Fibroblast of lung (primary cell): ENCODE measurements around the gene CLDN8. TPM values are rescaled to one million over a fixed set of nuclear protein-coding genes. Genes with fewer than 3 reads are reported as not detected.

Source experiments
- DNase-seq, 2 donors: peaks; one replicate each; pipeline versions ENCODE4 v3.0.0 to v3.0.0-alpha.2; 2010; ENCODE audit warnings: low read depth in 2 of 2
- H2AFZ ChIP-seq: 2 replicates; pipeline ENCODE4 v1.5.1; 2012; ENCODE audit warnings: low read length, control low read depth, inconsistent platforms
- H3K27ac ChIP-seq: 2 replicates; pipeline ENCODE4 v1.5.1; 2011; ENCODE audit warnings: low read length, control low read depth; ENCODE audit not compliant: insufficient read depth
- H3K27me3 ChIP-seq: 2 replicates; pipeline ENCODE4 v1.5.1; 2011; ENCODE audit warnings: mild to moderate bottlenecking, low read length; ENCODE audit not compliant: control insufficient read depth, insufficient read depth
- H3K36me3 ChIP-seq: 2 replicates; pipeline ENCODE4 v1.5.1; 2011; ENCODE audit warnings: low read length; ENCODE audit not compliant: control insufficient read depth, insufficient read depth
- H3K4me1 ChIP-seq: 2 replicates; pipeline ENCODE4 v1.5.1; 2011; ENCODE audit warnings: low read length; ENCODE audit not compliant: control insufficient read depth, insufficient read depth; ENCODE audit errors: extremely low read depth
- H3K4me2 ChIP-seq: 2 replicates; pipeline ENCODE4 v1.5.1; 2011; ENCODE audit warnings: low read length, control low read depth; ENCODE audit not compliant: insufficient read depth; ENCODE audit errors: extremely low read depth
- H3K4me3 ChIP-seq, 4 experiments: fragments of 200-600 bp in 1 of 4; sonication (generic) in 1 of 4; replicated peaks in 1 of 4; 2 replicates each; pipeline ENCODE4 v1.5.1; 2011 to 2016; ENCODE audit warnings: low read length in 4 of 4, low read depth in 3 of 4, mild to moderate bottlenecking in 3 of 4, control low read depth in 2 of 4, inconsistent platforms in 1 of 4, mixed read lengths in 1 of 4; ENCODE audit not compliant: insufficient read depth in 1 of 4; ENCODE audit errors: control extremely low read depth in 1 of 4
- H3K79me2 ChIP-seq: 2 replicates; pipeline ENCODE4 v1.5.1; 2012; ENCODE audit warnings: mild to moderate bottlenecking, low read length, inconsistent platforms; ENCODE audit not compliant: control insufficient read depth, insufficient read depth
- H3K9ac ChIP-seq: 2 replicates; pipeline ENCODE4 v1.5.1; 2011; ENCODE audit warnings: mild to moderate bottlenecking, low read length, control low read depth; ENCODE audit not compliant: insufficient read depth
- H3K9me3 ChIP-seq: 2 replicates; pipeline ENCODE4 v1.5.1; 2012; ENCODE audit warnings: low read depth, low read length; ENCODE audit not compliant: control insufficient read depth, insufficient read depth
- H4K20me1 ChIP-seq: 2 replicates; pipeline ENCODE4 v1.5.1; 2011; ENCODE audit warnings: low read length; ENCODE audit not compliant: control insufficient read depth, insufficient read depth; ENCODE audit errors: extremely low read depth
- CTCF ChIP-seq, 2 donors: IDR thresholded peaks in 1 of 2; conservative IDR thresholded peaks in 1 of 2; 1 replicate in 1 of 2; 2 replicates in 1 of 2; pipeline ENCODE4 v1.5.1; 2011 to 2012; ENCODE audit warnings: low read length in 2 of 2, control low read depth in 1 of 2, inconsistent platforms in 1 of 2, low read depth in 1 of 2, mild to moderate bottlenecking in 1 of 2
- EZH2 ChIP-seq: IDR thresholded peaks from 2 replicates; pipeline ENCODE4 v1.5.1; 2012; ENCODE audit warnings: low read length, control low read depth, mild to moderate bottlenecking; ENCODE audit errors: missing control alignments
- polyA plus RNA-seq, 2 donors: library from polyadenylated mRNA; depleted of rRNA in 1 of 2; stranded (reverse) in 1 of 2; unstranded in 1 of 2; fragments of >200 nt; gene quantifications; 2 replicates each; pipeline ENCODE4 v1.2.1, GENCODE V29; 2011 to 2012; ENCODE audit warnings: missing spikeins in 1 of 2
- total RNA-seq: library from RNA; depleted of rRNA; stranded (reverse); fragments of >200 nt; gene quantifications from 2 replicates; pipeline ENCODE4 v1.2.1, GENCODE V29; 2014

Gene CLDN8
- total and polyA plus RNA-seq, 2 donors (not counting 1 experiment from before 2014, with no cell fraction given): not detected

- Histone ChIP-seq H3K4me2 (no peak overlapping the region), H3K9ac (no peak overlapping the region), H3K36me3 (no peaks in the 10 kb centered on the region), H4K20me1 (no peaks in the 10 kb centered on the region), H2AFZ (no peak overlapping the region), H3K27ac (no peak overlapping the region), H3K79me2 (no peaks in the 10 kb centered on the region), H3K9me3 (no peaks in the 10 kb centered on the region), H3K4me3 (no peak overlapping the region), H3K4me1 (no peaks in the 10 kb centered on the region), H3K27me3 (no peaks in the 10 kb centered on the region)
- DNase-seq: peak in 1 of 2 donors; percentile 15
- no peak for TF ChIP-seq EZH2
- peak in 1 of 2 donors; percentile 29 for TF ChIP-seq CTCF (conservative IDR thresholded peaks at IDR 0.05 in 1 of 2, IDR thresholded peaks at IDR 0.05 in 1 of 2; ENCODE audit: low read depth in 1 of 2, low read length in 2 of 2)
These were observed 21.1 kb downstream of the CLDN8 start for GRCh38 chr21:30194701-30195299.

GRCh38 chr21:30193201-30193600 is 22.7 kb downstream of the CLDN8 start:
- Histone ChIP-seq H2AFZ (no peak overlapping the region), H3K4me2 (no peak overlapping the region), H3K36me3 (no peaks in the 10 kb centered on the region), H3K79me2 (no peaks in the 10 kb centered on the region), H3K27me3 (no peaks in the 10 kb centered on the region), H4K20me1 (no peaks in the 10 kb centered on the region), H3K27ac (no peak overlapping the region), H3K4me3 (no peak overlapping the region), H3K4me1 (no peaks in the 10 kb centered on the region), H3K9me3 (no peaks in the 10 kb centered on the region), H3K9ac (no peak overlapping the region)
- TF ChIP-seq EZH2 (no peak), CTCF (conservative IDR thresholded peaks at IDR 0.05 in 1 of 2, IDR thresholded peaks at IDR 0.05 in 1 of 2; ENCODE audit: low read depth in 1 of 2, low read length in 2 of 2) (no peak)
- DNase-seq: no peak

GRCh38 chr21:30190554-30190953 is 25.3 kb downstream of the CLDN8 start:
- no peak overlapping the region for H3K4me3 ChIP-seq
- no peaks in the 10 kb centered on the region for H3K27me3 ChIP-seq
- DNase-seq: no peak
- H4K20me1 ChIP-seq: no peaks in the 10 kb centered on the region
- no peak overlapping the region for H2AFZ ChIP-seq
- no peaks in the 10 kb centered on the region for H3K36me3 ChIP-seq
- H3K4me2 ChIP-seq: no peak overlapping the region
- H3K4me1 ChIP-seq: no peaks in the 10 kb centered on the region
- no peak overlapping the region for H3K9ac ChIP-seq
- no peaks in the 10 kb centered on the region for H3K79me2 ChIP-seq
- TF ChIP-seq CTCF (conservative IDR thresholded peaks at IDR 0.05 in 1 of 2, IDR thresholded peaks at IDR 0.05 in 1 of 2; ENCODE audit: low read depth in 1 of 2, low read length in 2 of 2): no peak
- no peak for TF ChIP-seq EZH2
- no peaks in the 10 kb centered on the region for H3K9me3 ChIP-seq
- no peak overlapping the region for H3K27ac ChIP-seq
